IPS-15b (cell line): ENCODE measurements around the gene CPSF3.

Experiments used
- H3K27me3 ChIP-seq: one replicate; pipeline ENCODE4 v1.6.1; 2013; ENCODE audit warnings: low read length; ENCODE audit not compliant: control insufficient read depth, insufficient read depth
- H3K36me3 ChIP-seq: one replicate; pipeline ENCODE4 v1.6.1; 2013; ENCODE audit warnings: low read length; ENCODE audit not compliant: control insufficient read depth, insufficient read depth
- H3K4me1 ChIP-seq: one replicate; pipeline ENCODE4 v1.6.1; 2013; ENCODE audit warnings: mild to moderate bottlenecking, low read length; ENCODE audit not compliant: control insufficient read depth, insufficient read depth
- H3K4me3 ChIP-seq: one replicate; pipeline ENCODE4 v1.5.1; 2013; ENCODE audit warnings: low read depth, low read length
- H3K9ac ChIP-seq: one replicate; pipeline ENCODE4 v1.6.1; 2013; ENCODE audit warnings: low read depth, mild to moderate bottlenecking, low read length
- H3K9me3 ChIP-seq: one replicate; pipeline ENCODE4 v1.6.1; 2013; ENCODE audit warnings: mild to moderate bottlenecking, low read length; ENCODE audit not compliant: control insufficient read depth, insufficient read depth

Gene CPSF3

GRCh38 chr2:9478526-9478925 is 55.1 kb downstream of the CPSF3 start:
- H3K4me3 ChIP-seq, result no peak overlapping the region
- peaks cover 3% of the 10 kb centered on the region for H3K27me3 ChIP-seq
- H3K9ac ChIP-seq, result no peak overlapping the region
- peaks cover 1% of the 10 kb centered on the region for H3K36me3 ChIP-seq
- no peaks in the 10 kb centered on the region for H3K9me3 ChIP-seq
- peaks cover 7% of the 10 kb centered on the region for H3K4me1 ChIP-seq

DNA sequence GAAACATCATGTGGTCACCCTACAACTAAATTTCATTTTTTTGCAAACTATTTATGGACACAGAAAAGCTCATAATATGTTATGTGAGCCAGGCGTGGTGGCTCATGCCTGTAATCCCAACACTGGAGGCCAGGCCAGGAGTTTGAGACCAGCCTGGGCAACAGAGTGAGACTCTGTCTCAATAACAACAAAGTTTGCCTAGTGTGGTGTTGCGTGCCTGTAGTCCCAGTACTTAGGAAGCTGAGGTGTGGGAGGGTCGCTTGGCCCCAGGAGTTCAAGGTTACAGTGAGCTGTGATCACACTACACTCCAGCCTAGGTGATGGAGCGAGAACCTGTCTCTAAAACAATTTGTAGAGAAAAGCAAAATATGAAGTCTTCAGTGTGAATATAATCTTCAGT is 56.7 kb downstream of the CPSF3 start:
- H3K9me3 ChIP-seq, result no peaks in the 10 kb centered on the region
- peaks cover 7% of the 10 kb centered on the region for H3K4me1 ChIP-seq
- H3K9ac ChIP-seq, result no peak overlapping the region
- no peak overlapping the region for H3K4me3 ChIP-seq
- H3K36me3 ChIP-seq, result peaks cover 10% of the 10 kb centered on the region
- peaks cover 1% of the 10 kb centered on the region for H3K27me3 ChIP-seq

GRCh38 chr2:9483107-9483506 is 59.7 kb downstream of the CPSF3 start:
- H3K4me1 ChIP-seq, result no peaks in the 10 kb centered on the region
- H3K9me3 ChIP-seq, result no peaks in the 10 kb centered on the region
- no peaks in the 10 kb centered on the region for H3K27me3 ChIP-seq
- no peak overlapping the region for H3K9ac ChIP-seq
- peaks cover 18% of the 10 kb centered on the region for H3K36me3 ChIP-seq
- H3K4me3 ChIP-seq, result no peak overlapping the region

- Histone ChIP-seq H3K9me3 (no peaks in the 10 kb centered on the region), H3K36me3 (peaks cover 21% of the 10 kb centered on the region), H3K4me1 (no peaks in the 10 kb centered on the region), H3K9ac (no peak overlapping the region), H3K4me3 (no peak overlapping the region), H3K27me3 (no peaks in the 10 kb centered on the region)
Observed at GRCh38 chr2:9484533-9484932, 61.1 kb downstream of the CPSF3 start.

- H3K4me1 ChIP-seq, result no peaks in the 10 kb centered on the region
- H3K9me3 ChIP-seq, result no peaks in the 10 kb centered on the region
- H3K9ac ChIP-seq, result no peak overlapping the region
- H3K36me3 ChIP-seq, result peaks cover 37% of the 10 kb centered on the region
- H3K4me3 ChIP-seq, result no peak overlapping the region
- no peaks in the 10 kb centered on the region for H3K27me3 ChIP-seq
Observed at GRCh38 chr2:9488583-9489547, 65.4 kb downstream of the CPSF3 start.

- H3K9ac ChIP-seq, result no peak overlapping the region
- H3K4me1 ChIP-seq, result no peaks in the 10 kb centered on the region
- no peaks in the 10 kb centered on the region for H3K27me3 ChIP-seq
- H3K4me3 ChIP-seq, result no peak overlapping the region
- peaks cover 32% of the 10 kb centered on the region for H3K36me3 ChIP-seq
- no peaks in the 10 kb centered on the region for H3K9me3 ChIP-seq
Observed at GRCh38 chr2:9490789-9491188, 67.3 kb downstream of the CPSF3 start.

- Histone ChIP-seq H3K4me1 (no peaks in the 10 kb centered on the region), H3K4me3 (no peak overlapping the region), H3K9ac (no peak overlapping the region), H3K27me3 (no peaks in the 10 kb centered on the region), H3K9me3 (no peaks in the 10 kb centered on the region), H3K36me3 (peaks cover 32% of the 10 kb centered on the region)
Observed at GRCh38 chr2:9492927-9493326, 69.5 kb downstream of the CPSF3 start.

GRCh38 chr2:9493478-9493877 is 70.0 kb downstream of the CPSF3 start:
- no peak overlapping the region for H3K4me3 ChIP-seq

GRCh38 chr2:9494081-9494480 is 70.6 kb downstream of the CPSF3 start:
- Histone ChIP-seq H3K27me3 (no peaks in the 10 kb centered on the region), H3K36me3 (peaks cover 31% of the 10 kb centered on the region)

More at GRCh38 chr2:9493478-9493877, 70.0 kb downstream of the CPSF3 start:
- Histone ChIP-seq H3K4me1 (no peaks in the 10 kb centered on the region), H3K9ac (no peak overlapping the region), H3K9me3 (no peaks in the 10 kb centered on the region), H3K27me3 (no peaks in the 10 kb centered on the region), H3K36me3 (peaks cover 31% of the 10 kb centered on the region)

DNA sequence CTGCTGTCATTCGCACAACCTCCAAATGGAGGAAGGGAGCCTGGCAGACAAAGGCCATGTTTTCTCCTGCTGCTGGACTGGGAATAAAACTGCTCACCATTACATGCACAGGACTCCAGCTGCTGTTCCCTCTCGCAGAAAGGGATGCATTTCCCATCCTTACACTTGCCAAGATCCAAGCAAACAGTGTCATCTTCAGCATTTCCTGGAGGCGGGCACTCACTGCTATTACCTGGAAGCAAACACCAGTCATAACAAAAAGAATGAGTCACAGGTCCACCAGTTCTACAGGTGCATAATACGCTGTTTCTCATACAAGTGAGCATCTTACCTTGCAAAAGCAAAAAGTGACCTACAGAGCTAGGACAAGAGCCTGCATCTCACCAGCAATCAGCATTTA is 73.6 kb downstream of the CPSF3 start:
- no peak overlapping the region for H3K9ac ChIP-seq
- H3K9me3 ChIP-seq, result no peaks in the 10 kb centered on the region
- no peak overlapping the region for H3K4me3 ChIP-seq
- H3K4me1 ChIP-seq, result no peaks in the 10 kb centered on the region
- H3K36me3 ChIP-seq, result peaks cover 11% of the 10 kb centered on the region
- H3K27me3 ChIP-seq, result no peaks in the 10 kb centered on the region

More at GRCh38 chr2:9494081-9494480, 70.6 kb downstream of the CPSF3 start:
- H3K9me3 ChIP-seq, result no peaks in the 10 kb centered on the region
- no peak overlapping the region for H3K9ac ChIP-seq
- no peak overlapping the region for H3K4me3 ChIP-seq
- H3K4me1 ChIP-seq, result no peaks in the 10 kb centered on the region

- H3K4me3 ChIP-seq, result no peak overlapping the region
- no peaks in the 10 kb centered on the region for H3K27me3 ChIP-seq
- H3K9ac ChIP-seq, result no peak overlapping the region
- H3K9me3 ChIP-seq, result no peaks in the 10 kb centered on the region
- H3K4me1 ChIP-seq, result no peaks in the 10 kb centered on the region
- peaks cover 7% of the 10 kb centered on the region for H3K36me3 ChIP-seq
Observed at GRCh38 chr2:9498210-9498609, 74.8 kb downstream of the CPSF3 start.

- H3K9me3 ChIP-seq, result no peaks in the 10 kb centered on the region
- peaks cover 7% of the 10 kb centered on the region for H3K36me3 ChIP-seq
- H3K4me3 ChIP-seq, result no peak overlapping the region
- no peak overlapping the region for H3K9ac ChIP-seq
- no peaks in the 10 kb centered on the region for H3K27me3 ChIP-seq
- no peaks in the 10 kb centered on the region for H3K4me1 ChIP-seq
Observed at GRCh38 chr2:9508931-9509330, 85.5 kb downstream of the CPSF3 start.
